ENCODE results near the gene SEMA4D. TPM values are rescaled to one million over a fixed set of nuclear protein-coding genes. Genes with fewer than 3 reads are reported as not detected.

Gene SEMA4D
- total RNA-seq, 2 donors from 2014 or later, result 17.1 to 52.7 TPM

- Histone ChIP-seq H3K4me1 (replicated peaks) (peaks cover 14% of the 10 kb centered on the region), H3K9me3 (no peaks in the 10 kb centered on the region)
Measured at GRCh38 chr9:89431930-89432725, 65.8 kb downstream of the SEMA4D start.

GRCh38 chr9:89430995-89431394, 66.9 kb downstream of the SEMA4D start:
- no peaks in the 10 kb centered on the region for H3K36me3 ChIP-seq
- no peak for DNase-seq (ENCODE audit: low spot score)
- no peak overlapping the region for H3K27ac ChIP-seq
- H3K27me3 ChIP-seq (replicated peaks; ENCODE audit: insufficient read depth), result no peaks in the 10 kb centered on the region
- H3K4me1 ChIP-seq (replicated peaks), result peaks cover 8% of the 10 kb centered on the region
- TF ChIP-seq POLR2AphosphoS5 (IDR thresholded peaks at IDR 0.05), result no peak
- no peak for TF ChIP-seq POLR2A (IDR thresholded peaks at IDR 0.05)
- no peak for TF ChIP-seq CTCF (IDR thresholded peaks at IDR 0.05)
- intact Hi-C loops (cut with DNase I), result no loop called here
- WGBS, result 65% methylated on average over 6 of the region's 6 CpGs
- no peaks in the 10 kb centered on the region for H3K9me3 ChIP-seq
- H3K4me3 ChIP-seq, result no peak overlapping the region

More at GRCh38 chr9:89431930-89432725, 65.8 kb downstream of the SEMA4D start:
- H3K4me3 ChIP-seq, result no peak overlapping the region
- no peaks in the 10 kb centered on the region for H3K27me3 ChIP-seq (replicated peaks; ENCODE audit: insufficient read depth)
- 76% methylated on average over 6 of the region's 6 CpGs for WGBS
- no peak overlapping the region for H3K27ac ChIP-seq
- DNase-seq (ENCODE audit: low spot score), result no peak
- H3K36me3 ChIP-seq, result no peaks in the 10 kb centered on the region
- TF ChIP-seq CTCF (IDR thresholded peaks at IDR 0.05) (no peak), POLR2AphosphoS5 (IDR thresholded peaks at IDR 0.05) (no peak), POLR2A (IDR thresholded peaks at IDR 0.05) (no peak)
- intact Hi-C loops (cut with DNase I), result no loop called here

GRCh38 chr9:89428901-89429890, 68.7 kb downstream of the SEMA4D start:
- TF ChIP-seq CTCF (IDR thresholded peaks at IDR 0.05), result peak in 1 of 4 experiments; percentile 19
- no peak for TF ChIP-seq POLR2AphosphoS5 (IDR thresholded peaks at IDR 0.05)
- WGBS, result 92% methylated on average over 25 of the region's 25 CpGs

GRCh38 chr9:89428222-89428761, 69.6 kb downstream of the SEMA4D start:
- TF ChIP-seq POLR2AphosphoS5 (IDR thresholded peaks at IDR 0.05) (no peak), POLR2A (IDR thresholded peaks at IDR 0.05) (no peak), CTCF (IDR thresholded peaks at IDR 0.05) (no peak)
- intact Hi-C loops (cut with DNase I), result loop anchor here (10.0 kb wide), 1 partner anchor 107 kb away; no protein-coding TSS in a partner anchor
- Histone ChIP-seq H3K4me3 (no peak overlapping the region), H3K9me3 (no peaks in the 10 kb centered on the region), H3K27me3 (replicated peaks; ENCODE audit: insufficient read depth) (no peaks in the 10 kb centered on the region), H3K27ac (no peak overlapping the region), H3K4me1 (replicated peaks) (no peaks in the 10 kb centered on the region), H3K36me3 (no peaks in the 10 kb centered on the region)
- DNase-seq (ENCODE audit: low spot score), result no peak
- 93% methylated on average over 12 of the region's 13 CpGs for WGBS

More at GRCh38 chr9:89428901-89429890, 68.7 kb downstream of the SEMA4D start:
- no peaks in the 10 kb centered on the region for H3K27me3 ChIP-seq (replicated peaks; ENCODE audit: insufficient read depth)
- H3K9me3 ChIP-seq, result no peaks in the 10 kb centered on the region
- H3K4me1 ChIP-seq (replicated peaks), result no peaks in the 10 kb centered on the region
- no peak for DNase-seq (ENCODE audit: low spot score)
- no peak overlapping the region for H3K27ac ChIP-seq
- no peaks in the 10 kb centered on the region for H3K36me3 ChIP-seq
- H3K4me3 ChIP-seq, result no peak overlapping the region
- intact Hi-C loops (cut with DNase I), result loop anchor here (10.0 kb wide), 1 partner anchor 106 kb away; no protein-coding TSS in a partner anchor

All from prostate gland (tissue), 2 donors.